ENCODE results near the gene UBXN6.

UBXN6 gene

DNA sequence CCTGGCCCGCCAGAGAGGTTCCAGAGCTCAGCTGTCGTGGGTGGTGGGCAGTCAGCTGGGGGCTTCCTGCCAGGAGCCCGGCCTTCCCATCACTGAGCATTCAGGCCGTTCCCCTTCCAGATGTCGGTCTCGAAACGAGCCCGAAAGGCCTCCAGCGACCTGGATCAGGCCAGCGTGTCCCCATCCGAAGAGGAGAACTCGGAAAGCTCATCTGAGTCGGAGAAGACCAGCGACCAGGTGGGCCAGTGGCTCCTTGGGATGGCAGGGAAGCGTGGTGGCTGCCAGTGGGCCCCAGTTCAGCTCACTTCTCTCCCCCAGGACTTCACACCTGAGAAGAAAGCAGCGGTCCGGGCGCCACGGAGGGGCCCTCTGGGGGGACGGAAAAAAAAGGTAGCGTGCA is 33.9 kb upstream of the UBXN6 start:
- DNase-seq = no peak
- peaks cover 6% of the 10 kb centered on the region; the same call in 1 of the 2 replicates for H3K9me3 ChIP-seq
- no peaks in the 10 kb centered on the region for H3K4me1 ChIP-seq
- H3K36me3 ChIP-seq = peaks cover 68% of the 10 kb centered on the region
- no peaks in the 10 kb centered on the region for H3K27me3 ChIP-seq
- H3K4me3 ChIP-seq (ENCODE audit: low read depth, low read length) = no peak overlapping the region
- TF ChIP-seq, protein P1, sequence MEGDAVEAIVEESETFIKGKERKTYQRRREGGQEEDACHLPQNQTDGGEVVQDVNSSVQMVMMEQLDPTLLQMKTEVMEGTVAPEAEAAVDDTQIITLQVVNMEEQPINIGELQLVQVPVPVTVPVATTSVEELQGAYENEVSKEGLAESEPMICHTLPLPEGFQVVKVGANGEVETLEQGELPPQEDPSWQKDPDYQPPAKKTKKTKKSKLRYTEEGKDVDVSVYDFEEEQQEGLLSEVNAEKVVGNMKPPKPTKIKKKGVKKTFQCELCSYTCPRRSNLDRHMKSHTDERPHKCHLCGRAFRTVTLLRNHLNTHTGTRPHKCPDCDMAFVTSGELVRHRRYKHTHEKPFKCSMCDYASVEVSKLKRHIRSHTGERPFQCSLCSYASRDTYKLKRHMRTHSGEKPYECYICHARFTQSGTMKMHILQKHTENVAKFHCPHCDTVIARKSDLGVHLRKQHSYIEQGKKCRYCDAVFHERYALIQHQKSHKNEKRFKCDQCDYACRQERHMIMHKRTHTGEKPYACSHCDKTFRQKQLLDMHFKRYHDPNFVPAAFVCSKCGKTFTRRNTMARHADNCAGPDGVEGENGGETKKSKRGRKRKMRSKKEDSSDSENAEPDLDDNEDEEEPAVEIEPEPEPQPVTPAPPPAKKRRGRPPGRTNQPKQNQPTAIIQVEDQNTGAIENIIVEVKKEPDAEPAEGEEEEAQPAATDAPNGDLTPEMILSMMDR (IDR thresholded peaks at IDR 0.05; ENCODE audit: low read depth, low read length) = no peak

GRCh38 chr19:4488496-4488895 is 30.9 kb upstream of the UBXN6 start:
- DNase-seq = no peak
- TF ChIP-seq, protein P1 (IDR thresholded peaks at IDR 0.05; ENCODE audit: low read depth, low read length) = no peak
- H3K4me3 ChIP-seq (ENCODE audit: low read depth, low read length) = no peak overlapping the region
- H3K4me1 ChIP-seq = no peaks in the 10 kb centered on the region
- H3K9me3 ChIP-seq = peaks cover 6% of the 10 kb centered on the region; the same call in 1 of the 2 replicates
- no peaks in the 10 kb centered on the region for H3K27me3 ChIP-seq
- H3K36me3 ChIP-seq = peaks cover 53% of the 10 kb centered on the region

DNA sequence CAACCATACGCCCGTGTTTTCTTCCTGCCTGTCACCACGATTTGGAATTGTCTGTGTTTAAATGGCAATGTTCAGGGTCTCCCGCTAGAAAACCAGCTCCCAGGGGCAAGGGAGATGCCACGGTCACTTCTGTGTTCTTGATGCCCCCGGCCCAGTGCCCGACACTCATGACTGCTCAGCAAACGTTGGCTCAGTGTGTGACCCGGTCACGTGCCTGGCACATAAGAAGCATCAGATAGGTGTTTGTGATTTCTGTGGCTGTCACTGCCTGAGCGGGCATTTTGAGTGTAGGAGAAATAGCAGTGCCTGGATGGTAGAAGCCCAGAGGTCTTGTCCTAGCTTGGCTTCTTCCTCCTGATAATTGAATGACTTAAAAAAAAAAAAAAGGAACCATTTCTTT is 30.0 kb upstream of the UBXN6 start:
- TF ChIP-seq, protein P1 (IDR thresholded peaks at IDR 0.05; ENCODE audit: low read depth, low read length) = no peak
- Histone ChIP-seq H3K4me3 (ENCODE audit: low read depth, low read length) (no peak overlapping the region), H3K9me3 (peaks cover 5% of the 10 kb centered on the region; the same call in 1 of the 2 replicates), H3K36me3 (peaks cover 48% of the 10 kb centered on the region), H3K4me1 (no peaks in the 10 kb centered on the region), H3K27me3 (no peaks in the 10 kb centered on the region)
- DNase-seq = no peak

DNA sequence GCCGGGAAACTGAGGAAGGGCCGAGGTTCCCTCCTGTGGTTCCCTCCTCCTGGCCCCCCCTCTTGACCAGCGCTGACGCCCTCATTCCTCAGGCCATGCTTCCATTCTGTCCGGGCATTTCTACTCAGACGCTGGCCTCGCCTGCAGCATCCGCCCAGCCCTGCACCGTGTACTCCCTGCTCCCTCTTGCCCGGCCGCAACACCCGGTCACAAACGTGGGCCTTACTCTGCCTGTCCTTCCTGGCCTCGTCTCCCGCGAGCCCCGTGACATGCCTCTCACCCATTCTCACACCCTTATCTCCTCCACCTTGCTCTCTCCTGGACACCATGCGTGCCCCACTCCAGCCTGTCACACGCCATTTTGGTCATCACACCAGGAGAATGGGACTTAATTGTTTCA is 25.8 kb upstream of the UBXN6 start:
- no peaks in the 10 kb centered on the region for H3K4me1 ChIP-seq
- DNase-seq = no peak
- no peaks in the 10 kb centered on the region for H3K27me3 ChIP-seq
- H3K9me3 ChIP-seq = no peaks in the 10 kb centered on the region
- TF ChIP-seq, protein P1 (IDR thresholded peaks at IDR 0.05; ENCODE audit: low read depth, low read length) = no peak
- H3K4me3 ChIP-seq (ENCODE audit: low read depth, low read length) = no peak overlapping the region
- H3K36me3 ChIP-seq = peaks cover 25% of the 10 kb centered on the region

DNA sequence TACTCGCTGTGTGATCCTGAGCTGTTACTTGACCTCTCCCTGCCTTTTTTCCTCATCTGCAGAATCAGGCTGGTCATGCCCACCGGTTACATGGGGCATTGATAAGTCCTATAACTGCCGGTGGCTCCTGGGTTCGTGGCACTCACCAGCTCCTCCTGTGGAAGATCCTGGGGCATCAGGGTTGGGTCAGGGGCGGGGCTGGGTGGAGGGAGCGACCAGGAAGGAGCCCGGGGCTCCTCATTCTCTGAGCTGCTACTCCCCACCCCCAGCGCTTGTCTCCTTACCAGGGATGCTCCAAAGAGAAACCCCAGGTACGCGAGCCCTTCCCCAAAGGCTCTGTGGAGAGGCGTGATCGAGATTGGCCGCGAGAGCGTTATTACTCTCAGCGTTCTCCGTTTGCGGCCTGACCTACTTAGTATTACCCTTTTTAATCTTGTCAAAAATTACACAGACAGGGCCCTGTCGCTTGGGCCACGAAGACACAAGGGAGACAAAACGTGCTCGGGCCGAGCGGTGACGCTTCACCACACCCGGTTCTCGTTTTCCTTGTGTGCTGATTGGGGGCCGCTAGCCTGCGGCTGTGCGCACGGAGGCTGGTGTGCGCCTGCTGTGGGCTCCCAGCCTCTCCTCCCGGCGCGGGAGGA is 25.2 kb upstream of the UBXN6 start:
- H3K36me3 ChIP-seq = peaks cover 24% of the 10 kb centered on the region
- no peaks in the 10 kb centered on the region for H3K9me3 ChIP-seq
- H3K4me3 ChIP-seq (ENCODE audit: low read depth, low read length) = no peak overlapping the region
- no peaks in the 10 kb centered on the region for H3K27me3 ChIP-seq
- H3K4me1 ChIP-seq = no peaks in the 10 kb centered on the region
- TF ChIP-seq, protein P1 (IDR thresholded peaks at IDR 0.05; ENCODE audit: low read depth, low read length) = no peak
- no peak for DNase-seq

- no peak for DNase-seq
- Histone ChIP-seq H3K4me1 (no peaks in the 10 kb centered on the region), H3K4me3 (ENCODE audit: low read depth, low read length) (no peak overlapping the region), H3K27me3 (no peaks in the 10 kb centered on the region), H3K9me3 (no peaks in the 10 kb centered on the region), H3K36me3 (peaks cover 33% of the 10 kb centered on the region)
- TF ChIP-seq, protein P1 (IDR thresholded peaks at IDR 0.05; ENCODE audit: low read depth, low read length) = no peak
These were observed 19.6 kb upstream of the UBXN6 start for GRCh38 chr19:4477034-4477801.
